ENCODE measurements around the gene ANKRD29. TPM values are rescaled to one million over a fixed set of nuclear protein-coding genes. Genes with fewer than 3 reads are reported as not detected.

ANKRD29 gene
- total RNA-seq, 1 experiment from 2014 or later: 1.6 TPM

DNA sequence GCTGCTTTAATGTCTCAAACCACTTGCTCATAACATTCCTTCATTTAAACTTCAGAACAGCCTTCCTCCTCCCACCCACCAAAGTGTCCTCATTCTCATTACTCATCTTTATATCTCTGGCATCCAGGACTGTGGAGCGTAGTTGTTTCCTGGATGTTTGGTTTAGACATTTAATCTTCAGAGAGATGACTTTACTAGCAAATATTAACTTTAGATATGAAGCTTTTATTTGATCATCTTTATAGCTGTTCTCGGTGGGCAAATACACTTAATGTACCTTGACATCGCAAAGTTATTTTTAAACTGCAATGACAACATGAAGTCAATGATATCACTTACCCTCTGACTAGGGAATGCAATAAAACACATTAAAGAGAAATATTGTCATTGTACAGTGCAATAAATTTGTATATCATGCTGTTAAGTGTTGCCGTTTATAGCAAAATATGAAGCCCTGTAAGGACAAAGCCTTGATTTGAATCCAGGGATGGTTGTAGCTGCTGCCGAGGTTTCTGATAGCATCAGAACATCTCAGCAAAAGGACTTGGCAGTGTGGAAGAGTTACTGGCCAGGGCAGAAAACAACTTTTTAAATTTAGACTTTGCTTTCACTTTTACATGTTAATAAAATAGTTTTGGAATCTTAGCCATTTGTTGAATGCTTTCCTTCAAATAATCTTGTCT lies 21.9 kb upstream of the ANKRD29 start:
- DNase-seq (ENCODE audit: low read depth): no peak

DNA sequence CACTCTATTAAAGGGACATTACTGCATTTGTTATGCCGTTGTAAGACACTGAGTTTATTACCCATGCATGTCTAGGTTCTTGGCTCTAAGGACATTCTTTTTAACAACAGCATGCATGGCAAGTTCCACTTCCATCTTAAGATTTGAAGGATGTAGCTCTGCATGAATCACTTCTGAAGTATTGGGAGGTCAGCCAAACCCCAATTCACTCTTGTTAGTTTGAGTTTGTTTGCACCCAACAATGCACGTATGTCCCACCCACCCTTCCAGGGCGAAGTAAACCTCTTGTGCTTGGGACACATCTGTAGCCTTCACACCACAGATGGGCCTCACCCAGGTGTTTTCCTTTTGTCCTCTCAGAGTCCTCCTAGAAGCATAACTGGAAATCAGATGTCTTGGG lies 21.0 kb upstream of the ANKRD29 start:
- DNase-seq (ENCODE audit: low read depth): peak; percentile 37

DNA sequence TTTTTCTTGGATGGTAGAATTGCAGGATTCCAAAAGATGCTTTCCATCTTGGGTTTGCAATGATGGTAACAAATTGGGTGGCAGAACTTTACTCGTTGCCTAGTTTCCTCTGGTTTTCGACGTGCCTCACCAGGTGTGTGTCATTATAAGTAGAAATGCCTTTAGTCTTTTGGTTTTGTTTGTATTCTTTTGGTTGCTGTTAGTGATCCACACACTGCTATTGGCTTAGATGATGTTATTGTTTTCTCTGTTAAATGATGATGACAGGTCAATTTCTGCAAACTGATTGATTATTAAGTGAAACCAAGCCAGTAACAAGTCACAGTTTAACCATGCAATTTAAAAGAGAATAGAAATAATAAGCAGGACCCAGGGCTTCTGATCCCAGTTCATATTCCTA lies 20.4 kb upstream of the ANKRD29 start:
- DNase-seq (ENCODE audit: low read depth): no peak

DNA sequence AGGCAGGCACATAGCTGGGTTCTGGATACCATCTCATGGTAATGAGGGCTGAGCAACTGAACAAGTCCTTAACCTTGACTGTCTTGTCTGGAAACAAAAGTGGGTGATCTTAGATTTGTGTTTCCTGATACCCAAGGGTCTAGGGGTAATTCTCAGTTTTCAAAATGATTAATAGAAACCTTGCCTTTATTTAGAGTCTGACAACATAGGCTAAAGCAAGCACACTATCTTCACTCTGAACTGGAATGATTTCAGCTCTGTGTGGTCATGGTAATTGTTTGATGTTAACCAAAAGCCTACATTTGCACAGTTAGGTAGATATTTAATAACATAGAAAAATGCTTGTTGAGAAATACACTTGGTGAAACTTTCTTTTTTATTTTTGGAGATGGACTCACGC lies 19.8 kb upstream of the ANKRD29 start:
- no peak for DNase-seq (ENCODE audit: low read depth)

DNA sequence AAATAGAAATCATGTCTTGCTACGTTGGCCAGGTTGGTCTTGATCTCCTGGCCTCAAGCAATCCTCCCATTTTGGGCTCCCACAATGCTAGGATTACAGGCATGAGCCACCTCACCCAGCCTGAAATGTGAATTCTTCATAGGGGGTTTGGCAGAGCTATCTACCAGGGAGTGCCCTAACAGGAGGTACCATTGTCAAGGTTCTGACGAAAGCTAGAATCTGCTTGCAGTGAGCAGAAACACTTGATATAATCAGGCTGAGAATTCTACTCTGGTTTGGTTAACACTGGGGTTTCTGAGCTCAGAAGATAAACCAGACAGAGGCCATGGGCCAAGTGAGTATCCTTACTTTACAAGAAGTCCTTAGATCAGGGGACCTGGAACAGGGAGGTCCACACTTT lies 19.3 kb upstream of the ANKRD29 start:
- no peak for DNase-seq (ENCODE audit: low read depth)

DNA sequence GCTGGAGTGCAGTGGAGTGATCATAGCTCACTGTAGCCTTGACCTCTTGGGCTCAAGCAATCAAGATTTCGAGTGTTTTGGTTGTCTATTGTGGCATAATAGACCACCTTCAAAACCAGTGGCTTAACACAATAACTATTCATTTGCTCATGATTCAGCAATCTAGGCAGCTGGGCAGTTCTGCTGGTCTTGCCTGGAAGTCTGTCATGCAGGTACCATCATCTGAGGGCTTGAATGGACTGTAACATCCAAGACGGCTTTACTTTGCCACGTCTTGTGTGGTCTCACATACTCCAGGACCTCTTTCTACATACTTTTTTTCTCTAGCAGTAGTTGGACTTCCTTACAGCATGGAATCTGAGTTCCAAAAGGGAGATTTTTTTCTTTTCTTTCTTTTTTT lies 13.2 kb upstream of the ANKRD29 start:
- DNase-seq (ENCODE audit: low read depth): no peak

DNA sequence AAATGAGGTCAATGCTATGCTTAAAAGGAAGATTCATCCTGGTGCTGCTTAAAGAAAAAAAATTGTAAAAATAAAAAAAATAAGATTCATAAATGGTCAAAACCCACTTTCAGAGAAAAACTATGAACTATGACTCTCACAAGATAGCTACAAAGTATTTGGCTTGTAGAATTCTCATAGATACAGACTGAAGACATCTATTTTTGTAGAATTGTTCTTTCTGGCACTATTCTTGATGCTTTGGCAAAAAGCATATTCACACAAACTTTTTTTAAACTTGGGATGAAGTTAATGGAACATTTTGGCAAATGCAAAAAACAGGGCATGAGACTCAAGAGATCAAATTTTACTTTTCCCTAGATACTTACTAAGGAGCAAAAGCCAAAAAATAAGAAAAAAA lies 12.5 kb upstream of the ANKRD29 start:
- DNase-seq (ENCODE audit: low read depth): no peak

DNA sequence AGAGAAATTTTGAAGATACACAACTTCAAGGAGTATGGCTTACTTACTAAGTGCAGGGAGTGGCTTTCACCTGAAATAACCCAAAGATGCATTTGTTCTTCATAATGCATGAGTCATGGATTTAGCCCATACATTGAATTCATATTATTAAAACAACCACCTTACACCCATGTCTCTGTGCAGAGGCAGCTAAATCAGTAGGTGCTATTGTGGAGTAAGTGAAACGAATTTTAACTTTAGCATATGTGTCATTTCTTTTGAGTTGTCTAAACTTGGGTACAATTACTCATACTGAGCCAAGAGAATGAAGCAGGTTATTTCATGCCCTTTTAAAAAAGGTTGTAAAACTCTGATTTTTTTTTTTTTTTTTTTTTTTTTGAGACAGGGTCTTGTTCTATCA lies 11.0 kb upstream of the ANKRD29 start:
- no peak for DNase-seq (ENCODE audit: low read depth)

DNA sequence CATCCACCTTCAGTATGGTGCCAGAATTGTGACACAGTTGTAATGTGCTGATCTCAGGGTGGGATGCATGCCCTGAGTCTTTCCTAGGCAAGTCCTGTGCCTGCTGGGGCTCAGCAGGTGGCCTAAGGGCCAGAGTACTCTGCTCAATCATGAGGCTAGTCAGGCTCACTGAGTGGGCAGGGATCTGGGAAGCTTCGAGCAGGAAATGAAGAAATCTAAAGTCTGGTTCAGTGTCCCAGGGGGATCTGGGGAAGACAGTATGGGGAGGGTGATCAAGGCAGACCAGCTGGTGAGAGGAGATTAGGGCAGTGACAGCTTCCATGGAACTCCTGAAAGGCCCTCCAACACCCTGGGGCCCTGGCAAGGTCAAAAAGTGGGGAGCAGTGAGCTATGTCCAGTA lies 8.9 kb upstream of the ANKRD29 start:
- no peak for DNase-seq (ENCODE audit: low read depth)

DNA sequence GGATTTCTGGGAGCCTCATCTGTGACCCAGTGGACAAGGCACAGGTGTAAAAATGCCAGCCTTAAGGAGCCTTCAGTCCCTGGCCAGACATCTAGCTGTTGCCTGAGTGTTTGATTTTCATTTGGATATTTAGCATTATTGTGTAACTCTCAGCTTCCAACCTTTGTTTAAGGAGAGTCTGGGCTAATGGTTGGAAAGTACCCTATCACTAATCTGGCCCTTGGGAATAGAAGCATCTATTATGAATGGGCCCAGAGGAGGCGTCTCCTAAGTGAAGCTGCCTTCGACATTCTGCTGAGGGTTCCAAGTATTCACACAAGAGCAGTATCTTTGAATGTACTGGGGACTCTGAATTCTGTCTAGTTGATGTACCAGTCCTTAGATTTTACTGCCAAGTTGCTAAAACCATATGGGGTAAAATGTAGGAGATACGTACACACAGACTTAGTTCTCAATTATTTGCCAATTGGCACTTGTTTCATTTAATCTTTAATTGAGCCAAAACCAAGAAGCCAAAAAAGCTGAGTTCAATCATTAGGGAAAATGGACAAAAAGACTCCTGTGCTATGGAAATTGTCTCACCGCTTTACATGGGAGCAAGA lies 7.2 kb upstream of the ANKRD29 start:
- no peak for DNase-seq (ENCODE audit: low read depth)

DNA sequence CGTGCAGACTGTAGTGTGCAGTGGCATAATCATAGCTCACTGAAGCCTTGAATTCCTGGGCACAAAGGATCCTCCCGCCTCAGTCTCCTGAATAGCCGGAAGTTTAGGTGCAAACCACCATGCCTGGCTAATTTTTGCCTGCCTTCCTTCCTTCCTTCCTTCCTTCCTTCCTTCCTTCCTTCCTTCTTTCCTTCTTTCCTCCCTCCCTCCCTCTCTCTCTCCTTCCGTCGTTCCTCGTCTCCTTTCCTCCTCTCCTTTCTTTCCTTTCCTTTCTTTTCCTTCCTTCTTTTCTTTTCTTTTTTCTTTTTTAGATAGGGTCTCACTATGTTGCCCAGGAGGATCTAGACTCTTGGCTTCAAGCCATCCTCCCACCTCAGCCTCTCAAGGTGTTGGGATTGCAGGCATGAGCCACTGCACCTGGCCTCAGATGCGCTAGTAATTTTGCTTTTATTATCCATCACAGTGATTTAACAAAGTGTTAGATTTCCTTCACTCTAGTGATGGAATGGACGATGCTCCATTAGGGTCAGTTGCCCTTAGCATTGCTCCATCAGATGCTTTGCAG lies 6.6 kb upstream of the ANKRD29 start:
- no peak for DNase-seq (ENCODE audit: low read depth)

DNA sequence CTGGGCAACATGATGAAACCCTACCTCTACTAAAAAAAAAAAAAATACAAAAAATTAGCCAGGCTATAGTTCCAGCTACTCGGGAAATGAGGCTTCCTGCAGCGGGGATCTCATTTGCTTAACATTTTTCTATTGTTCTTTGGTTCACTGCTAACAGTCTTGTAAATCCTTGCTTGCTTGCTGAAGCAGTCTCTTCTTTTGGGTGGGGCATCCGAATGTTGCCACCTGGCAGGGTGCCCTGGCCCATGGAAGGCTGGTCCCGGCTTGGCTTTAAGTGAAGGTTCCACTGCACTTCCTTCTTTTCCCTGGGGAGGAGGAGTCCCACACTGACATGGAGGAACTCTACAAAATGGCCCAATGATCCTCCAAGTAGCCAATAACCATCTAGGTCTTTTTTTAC lies 6.0 kb upstream of the ANKRD29 start:
- peak; percentile 9 for DNase-seq (ENCODE audit: low read depth)

DNA sequence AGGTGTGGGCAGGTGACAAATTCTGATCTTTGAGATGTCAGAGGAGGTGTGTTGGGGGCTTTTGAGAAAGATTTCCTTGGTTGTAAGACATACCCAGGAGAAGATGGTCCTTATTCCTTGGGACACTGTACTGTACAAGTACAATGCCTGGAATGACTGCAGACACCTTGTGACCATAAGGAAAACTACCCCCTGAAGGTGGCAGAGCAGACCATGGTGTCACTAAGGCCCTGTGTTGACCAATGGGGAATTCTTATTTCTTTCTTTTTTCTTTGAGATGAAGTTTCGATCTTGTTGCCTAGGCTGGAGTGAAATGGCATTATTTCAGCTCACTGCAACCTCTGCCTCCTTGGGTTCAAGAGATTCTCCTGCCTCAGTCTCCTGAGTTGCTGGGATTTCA lies 4.4 kb upstream of the ANKRD29 start:
- no peak for DNase-seq (ENCODE audit: low read depth)

DNA sequence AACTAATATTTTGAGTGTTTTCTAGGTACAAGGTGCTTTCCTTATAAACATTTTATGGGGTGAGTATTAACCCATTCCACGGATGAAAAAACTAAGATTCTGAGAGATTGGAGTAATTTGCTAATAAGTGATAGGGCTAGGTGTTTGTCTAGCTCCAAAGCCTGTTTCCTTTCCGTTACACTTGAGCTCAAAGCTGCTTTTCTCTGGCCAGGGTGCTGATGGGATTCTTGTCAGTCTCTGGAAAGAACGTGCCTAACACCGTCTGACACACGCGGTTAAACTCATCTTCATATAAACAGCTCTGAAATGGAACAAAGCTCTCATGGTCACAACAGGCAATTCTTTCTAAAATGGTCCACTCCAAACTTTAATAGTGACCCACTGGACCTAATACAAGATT lies 2.0 kb upstream of the ANKRD29 start:
- DNase-seq (ENCODE audit: low read depth): peak; percentile 15

DNA sequence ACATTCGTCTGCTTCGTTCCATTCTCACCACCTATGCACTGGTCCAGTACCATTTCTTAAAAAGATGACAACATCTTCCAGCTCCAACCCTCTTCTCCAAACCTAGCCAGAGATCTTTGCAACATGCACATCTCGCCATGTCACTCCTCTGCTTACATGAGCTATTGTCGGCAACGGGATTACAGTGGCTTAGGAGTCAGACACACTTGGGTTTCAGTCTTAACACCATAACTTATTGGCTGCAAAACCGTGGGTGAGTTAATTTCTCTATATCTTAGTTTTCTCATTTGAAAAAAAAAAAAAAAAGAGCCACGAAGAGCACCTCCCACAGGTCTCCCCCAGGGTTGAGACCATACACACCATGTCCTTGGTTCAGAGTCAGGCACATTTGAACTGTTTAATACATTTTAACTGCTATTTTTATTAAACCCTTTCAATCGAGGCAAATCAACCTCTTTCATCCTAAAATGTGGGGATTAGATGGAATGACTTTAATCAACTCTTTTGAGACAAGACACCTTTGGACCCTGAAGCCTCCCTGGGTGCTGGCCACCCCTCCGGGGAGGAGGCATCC lies 889 bp downstream of the ANKRD29 start:
- DNase-seq (ENCODE audit: low read depth): no peak

DNA sequence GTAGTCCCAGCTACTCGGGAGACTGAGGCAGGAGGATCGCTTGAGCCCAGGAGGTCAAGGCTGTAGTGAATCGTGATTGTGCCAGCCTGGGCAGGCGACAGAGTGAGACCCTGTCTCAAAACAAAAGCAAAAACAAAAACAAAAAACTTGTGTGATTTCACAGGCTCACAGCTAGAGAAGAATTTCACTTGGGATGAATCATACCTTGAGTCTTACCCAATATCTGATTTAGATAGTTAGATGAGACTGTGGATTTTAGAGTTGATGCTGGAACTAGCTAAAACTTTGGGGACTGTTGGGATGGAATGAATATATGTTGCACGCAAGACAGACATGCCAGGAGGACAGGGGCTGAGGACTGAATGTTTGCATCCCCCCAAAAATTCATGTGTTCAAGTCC lies 4.4 kb downstream of the ANKRD29 start:
- no peak for DNase-seq (ENCODE audit: low read depth)

DNA sequence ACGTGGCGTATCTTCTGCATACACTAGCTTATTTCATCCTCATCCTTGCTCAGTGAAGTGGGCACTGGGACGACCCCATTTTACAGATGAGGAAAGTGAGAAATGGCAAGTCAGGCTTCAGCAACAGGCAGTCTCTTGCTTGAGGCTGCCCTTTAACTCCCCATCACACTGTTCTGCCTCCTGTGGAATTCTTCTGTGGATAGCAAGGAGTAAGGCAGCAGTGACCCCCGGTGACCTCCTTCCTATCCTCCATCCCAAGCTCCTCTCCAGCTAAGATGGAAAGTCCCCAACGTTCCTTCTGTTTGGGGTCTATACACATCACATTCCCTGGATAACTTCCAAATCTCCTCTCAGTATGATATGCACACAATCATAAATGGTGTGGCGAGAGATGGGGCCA lies 10.5 kb downstream of the ANKRD29 start:
- DNase-seq (ENCODE audit: low read depth): no peak

DNA sequence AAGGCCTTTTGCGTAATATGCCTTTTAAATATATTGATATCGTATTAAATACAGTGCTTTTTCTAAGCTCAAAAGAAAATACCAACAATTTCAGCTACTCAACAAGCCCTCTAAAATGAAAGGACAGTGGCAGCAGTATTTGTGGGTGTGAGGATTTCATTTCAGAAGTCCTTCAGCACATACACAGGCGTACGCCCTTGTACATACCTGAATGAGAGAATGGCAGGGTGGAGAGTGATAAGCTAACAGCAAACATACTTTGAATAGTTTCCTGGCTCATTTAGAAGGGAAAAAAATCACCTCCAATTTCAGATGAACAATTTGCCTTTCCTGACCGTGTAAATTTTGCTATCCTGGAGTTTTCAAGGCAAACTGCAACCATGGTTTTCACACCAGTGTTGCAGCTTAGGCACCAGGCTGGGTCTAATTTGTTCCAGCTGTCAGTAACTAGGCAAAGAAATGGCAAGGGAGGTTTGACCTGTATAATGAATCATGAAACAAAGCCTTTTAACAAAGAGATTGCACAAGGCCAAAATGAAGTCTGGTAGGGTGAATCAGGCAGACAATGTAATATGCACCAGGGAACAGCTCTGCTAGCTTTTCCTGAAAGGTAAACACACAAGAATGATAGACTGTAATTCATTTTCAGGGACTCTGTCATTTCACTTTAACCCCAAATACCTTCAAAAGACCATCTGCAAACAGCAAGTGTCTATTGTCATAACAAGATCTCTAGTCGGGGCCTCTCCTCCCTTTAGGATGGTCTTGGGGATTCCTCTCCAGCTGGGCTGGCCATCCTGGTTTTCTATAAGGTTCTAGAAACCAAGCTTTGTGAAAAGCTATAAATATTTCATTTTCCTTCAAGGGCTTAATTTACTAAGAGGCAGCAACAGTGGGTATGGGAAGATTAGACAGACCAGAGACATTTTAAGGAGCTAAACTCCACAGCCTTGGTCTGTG lies 11.5 kb downstream of the ANKRD29 start:
- DNase-seq (ENCODE audit: low read depth): peak; percentile 89

DNA sequence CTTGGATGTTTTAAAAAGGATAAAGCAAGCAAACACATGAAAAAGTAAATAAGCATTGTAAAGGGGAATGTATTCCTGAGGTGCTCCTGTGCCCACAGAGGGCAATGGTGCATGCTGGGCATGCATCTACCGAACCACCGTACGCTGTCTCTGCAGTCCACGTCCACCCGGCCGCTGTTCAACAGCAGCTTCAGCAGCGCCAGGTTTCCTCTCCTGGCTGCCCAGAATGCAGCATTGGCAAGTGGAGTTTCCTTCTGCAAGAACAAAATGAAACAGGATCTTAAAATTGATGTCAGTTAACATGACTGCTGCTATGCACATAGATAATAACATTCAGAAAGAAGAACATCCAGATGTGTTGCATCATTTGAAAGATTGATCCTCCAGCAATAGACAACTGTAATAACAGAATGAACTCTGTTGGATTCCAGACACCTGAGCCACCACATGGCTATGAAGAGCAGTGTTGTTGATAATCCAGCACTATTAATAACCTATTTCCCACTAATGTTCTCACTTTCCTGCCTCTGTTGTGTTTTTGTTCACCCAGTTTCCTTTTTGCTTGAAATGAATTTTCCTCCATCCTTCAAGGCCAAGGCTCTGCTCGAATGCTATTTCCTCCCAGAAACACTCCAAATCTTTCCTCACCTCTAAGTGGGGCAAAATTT lies 13.6 kb downstream of the ANKRD29 start:
- DNase-seq (ENCODE audit: low read depth): no peak

DNA sequence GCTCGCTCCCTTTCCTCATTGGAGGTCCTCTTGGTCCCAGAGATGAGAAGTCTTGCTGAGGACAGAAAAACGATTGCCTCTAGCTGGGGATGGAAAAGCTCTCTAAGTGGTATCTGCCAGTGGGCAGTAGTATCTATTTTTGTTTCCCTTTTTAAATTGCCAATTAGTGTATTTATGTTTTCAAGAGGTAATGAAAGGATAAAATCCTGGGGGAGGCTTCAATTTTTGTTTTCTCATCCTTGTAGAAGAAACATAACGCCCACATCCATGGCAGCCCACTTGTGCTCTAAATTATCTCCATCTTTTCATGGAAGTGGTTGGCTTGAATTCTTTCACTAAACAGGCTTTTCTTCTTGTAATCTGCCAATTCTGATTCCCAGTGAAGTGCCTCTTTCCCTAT lies 14.3 kb downstream of the ANKRD29 start:
- no peak for DNase-seq (ENCODE audit: low read depth)

DNA sequence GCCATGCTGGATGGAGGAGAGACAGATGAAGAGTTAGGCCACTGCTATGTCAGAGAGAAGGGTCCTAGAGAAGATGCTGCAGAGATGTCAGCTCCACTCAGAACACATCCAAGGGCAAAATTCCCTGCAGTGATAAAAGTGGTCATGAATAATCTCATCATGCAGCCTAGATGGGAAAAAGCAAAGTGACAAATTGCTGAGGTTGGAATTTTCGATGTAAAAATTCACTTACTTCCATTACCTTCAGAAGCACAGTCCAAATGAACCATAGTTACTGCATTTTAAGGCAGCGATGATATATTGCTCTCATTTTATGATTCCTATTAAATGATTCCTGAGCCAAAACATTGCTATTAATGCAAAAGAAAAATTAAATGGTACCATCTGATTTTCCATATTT lies 16.4 kb downstream of the ANKRD29 start:
- DNase-seq (ENCODE audit: low read depth): no peak
